TTC549 (cell line): ENCODE data around the gene ERG.

ENCODE experiments used
- FAIRE-seq: peaks from 2 replicates; lab custom pipeline; 2012; peaks lifted over from hg19 to GRCh38; lab: Jason Lieb, UNC

ERG gene

DNA sequence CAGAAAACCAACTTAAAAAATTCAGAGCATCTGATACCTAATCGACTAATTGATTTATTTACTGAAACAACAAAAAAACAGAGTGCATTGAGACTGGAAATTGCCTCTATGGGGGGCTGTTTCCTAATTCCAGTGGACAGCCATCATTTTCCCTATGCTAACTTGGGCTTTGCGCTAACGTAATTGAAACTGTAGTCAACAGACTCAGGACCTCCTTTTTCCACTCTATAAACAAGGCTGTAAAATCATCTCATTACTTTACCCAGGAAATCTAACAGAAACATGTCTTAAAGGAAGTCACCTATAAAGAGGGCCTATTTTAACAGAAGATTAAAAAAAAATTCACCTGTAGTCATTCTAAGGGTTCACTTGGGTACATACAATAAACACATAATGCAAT lies 2.1 kb downstream of the ERG start:
- FAIRE-seq = no peak

DNA sequence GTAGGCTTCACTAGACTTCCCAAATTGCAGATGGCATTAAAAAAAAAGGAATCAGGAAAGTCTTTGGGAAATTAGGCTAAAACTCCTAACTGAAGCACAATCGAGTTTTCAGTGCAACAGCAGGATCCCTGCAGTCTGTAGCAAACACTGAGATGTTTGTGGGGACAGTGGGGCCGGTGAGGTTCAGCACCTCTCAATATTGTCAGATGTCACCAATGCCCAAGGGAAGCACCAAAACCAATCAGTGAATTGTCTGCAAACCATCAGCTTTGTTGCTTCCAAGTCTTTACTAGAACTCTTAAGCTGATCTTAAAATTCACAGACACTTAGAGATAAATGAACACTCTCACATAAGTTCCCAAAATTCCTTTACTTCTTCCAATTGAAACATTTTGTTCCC lies 2.6 kb downstream of the ERG start:
- no peak for FAIRE-seq

DNA sequence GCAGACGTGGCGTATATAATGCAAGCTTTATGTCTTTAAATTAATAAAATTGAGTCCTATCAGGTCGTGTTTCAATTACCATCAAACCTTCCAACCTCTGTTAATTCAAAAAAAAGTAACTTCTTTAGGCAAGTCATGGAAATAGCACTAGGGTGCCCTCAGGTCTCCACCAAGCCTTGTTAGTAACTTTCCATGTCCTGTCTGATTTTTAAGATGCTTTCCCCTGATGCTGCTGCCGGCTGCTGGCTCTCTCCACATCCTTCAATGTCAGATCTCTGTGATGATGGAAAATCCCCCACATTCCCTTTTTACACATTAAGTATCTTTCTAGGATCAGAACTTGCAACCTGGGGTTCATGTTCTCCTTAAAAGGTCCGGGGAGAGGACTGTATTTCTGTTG lies 3.0 kb downstream of the ERG start:
- FAIRE-seq = no peak

DNA sequence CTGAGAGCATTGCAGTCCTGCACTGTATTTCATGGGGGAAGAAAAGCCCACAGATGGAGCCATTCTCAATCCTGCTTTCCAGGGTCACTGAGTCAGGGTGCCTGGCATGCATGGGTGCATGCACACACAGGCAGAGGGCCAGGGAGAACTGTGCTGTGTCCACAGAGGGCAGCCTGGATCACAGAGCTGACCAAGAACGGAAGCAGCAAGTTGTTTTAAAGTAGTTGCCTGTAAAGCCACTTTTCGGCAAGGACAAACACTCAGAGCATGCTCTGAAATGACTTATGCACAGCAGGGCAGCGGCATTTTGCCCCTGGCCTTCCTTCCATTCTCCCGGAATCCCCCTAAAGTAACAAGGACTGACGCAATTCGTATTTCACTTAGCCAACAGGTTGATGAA lies 3.6 kb downstream of the ERG start:
- no peak for FAIRE-seq

DNA sequence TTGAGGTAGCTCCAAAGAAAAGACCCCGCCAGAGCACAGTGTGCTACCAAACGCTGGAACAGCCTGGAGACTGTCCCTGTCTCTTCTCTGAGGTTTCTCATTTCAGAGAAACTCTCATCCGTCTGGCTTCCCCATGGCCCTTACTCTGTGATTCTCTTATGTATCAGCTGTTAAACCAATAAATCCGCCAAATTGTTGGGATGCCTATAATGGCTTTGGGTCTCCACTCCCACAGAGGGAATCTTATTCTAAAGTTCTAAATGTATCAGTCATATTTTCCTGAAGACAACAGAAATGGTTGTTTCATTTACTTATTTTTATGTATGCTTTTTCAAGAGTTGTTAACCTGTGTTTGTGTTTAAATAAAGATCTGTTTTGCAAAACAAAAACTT lies 4.0 kb downstream of the ERG start:
- no peak for FAIRE-seq

DNA sequence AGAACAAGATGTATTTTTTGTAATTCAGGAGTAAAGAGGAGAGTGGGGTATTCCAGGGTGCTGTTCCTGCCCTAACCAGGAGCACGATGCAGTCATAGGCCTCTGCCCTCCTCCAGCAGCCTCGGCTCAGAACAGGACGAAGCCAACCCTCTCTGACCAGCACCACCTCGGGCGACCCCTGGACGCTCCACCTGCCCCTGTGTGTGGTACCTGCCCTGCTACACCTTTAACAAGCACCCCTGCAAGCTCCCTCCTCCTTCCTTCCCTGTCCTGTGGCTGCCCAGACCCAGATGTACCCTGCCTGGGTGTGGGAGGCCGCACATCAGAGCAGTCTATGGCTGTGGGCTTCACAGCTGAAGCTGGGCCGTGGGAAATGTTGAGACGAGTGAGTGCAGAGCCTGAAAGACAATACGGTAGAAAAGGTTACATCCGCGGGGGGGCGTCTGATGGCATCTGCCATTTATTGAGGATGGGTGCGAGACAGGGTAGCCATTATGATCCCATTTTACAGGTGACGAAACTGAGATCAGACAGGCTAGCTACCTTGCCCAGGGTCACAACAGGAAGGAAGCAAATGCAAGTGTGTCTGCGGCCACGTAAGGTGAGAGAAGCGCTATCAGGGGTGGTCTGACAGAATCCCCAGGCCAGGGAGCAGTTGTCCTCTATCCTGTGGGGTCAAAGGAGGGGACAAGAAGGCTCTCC lies 4.6 kb downstream of the ERG start:
- FAIRE-seq = no peak

DNA sequence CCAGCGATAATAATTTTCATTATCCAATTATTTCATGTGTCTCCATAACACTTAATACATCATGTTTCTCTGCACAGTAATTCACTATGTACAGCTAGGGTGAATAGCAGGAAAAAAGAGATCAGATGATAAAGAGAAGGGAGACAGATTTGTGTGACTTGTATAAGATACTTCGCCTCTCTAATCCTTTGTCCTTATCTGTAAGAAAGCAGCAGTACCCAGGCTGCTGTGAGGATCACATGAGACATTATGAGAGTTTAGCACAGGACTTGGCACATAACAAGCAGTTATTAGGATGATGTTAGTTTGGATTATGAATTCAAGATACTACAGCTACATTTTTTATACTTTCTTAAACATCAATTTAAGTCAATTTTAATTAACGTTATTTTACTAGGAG lies 6.3 kb downstream of the ERG start:
- FAIRE-seq = no peak

DNA sequence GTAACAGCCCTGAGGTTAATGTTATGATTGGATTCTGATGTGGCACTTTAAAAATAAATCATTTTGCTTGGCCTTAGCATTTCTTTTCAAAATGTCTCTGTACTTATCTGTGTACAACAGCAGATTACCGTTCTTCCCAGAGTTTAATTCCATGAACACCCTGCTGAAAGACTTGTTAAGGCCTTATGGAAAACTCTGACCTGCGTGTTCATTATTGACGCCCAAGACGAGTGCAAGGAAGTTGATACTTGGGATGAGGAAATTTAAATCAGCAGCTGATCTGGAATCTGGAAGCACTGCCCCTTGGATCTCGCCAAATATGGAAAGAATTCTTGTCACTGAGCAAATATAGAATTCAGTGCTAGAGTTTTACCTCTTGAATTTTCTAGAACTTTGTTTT lies 6.7 kb downstream of the ERG start:
- no peak for FAIRE-seq

DNA sequence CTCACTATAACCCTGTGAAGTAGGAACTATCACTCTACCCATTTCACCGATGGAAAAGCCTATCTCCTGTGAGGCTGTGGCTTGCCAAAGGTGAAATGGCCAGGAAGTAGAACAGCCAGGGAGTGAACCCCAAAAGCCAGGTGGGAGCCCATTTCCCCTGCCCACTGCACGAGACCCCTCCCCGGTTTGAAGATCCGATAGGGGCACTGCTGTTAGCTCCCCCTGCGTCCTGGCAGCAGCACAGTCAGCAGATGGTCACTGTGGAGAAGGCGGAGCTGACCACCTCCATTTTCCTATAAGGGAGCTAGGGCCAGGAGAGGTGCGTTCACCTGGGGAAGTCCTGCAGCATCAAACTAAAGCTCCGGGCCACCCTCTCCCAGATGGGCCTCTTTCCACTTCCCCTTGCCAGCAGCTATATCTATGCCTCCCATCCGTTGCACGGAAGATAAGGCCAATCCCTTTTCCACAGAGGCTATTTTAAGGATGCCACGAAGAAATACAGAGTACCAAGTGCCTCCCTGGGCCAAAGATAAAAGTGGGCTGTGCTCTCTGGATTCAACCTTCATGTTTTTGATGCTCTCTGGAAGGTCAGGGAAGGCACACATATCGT lies 7.8 kb downstream of the ERG start:
- no peak for FAIRE-seq

DNA sequence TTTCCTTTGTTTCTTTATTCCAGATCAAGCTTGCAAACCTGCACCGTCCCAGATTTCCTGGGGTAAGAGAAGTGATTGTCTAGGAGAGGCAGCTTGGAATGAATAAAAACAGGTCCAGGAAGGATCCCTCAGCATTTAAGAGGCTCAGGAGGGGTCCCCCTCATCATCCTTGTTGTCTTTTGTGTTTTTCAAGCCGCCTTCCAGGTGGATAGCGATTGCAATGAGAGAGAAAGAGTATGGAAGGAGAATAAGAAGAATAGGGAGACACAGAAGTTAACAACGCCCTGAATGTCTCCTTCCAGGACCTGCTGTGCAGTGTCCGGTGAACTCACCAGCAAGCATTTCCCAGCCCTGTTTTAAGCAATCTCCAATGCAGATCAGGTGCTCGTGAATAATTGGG lies 8.5 kb downstream of the ERG start:
- no peak for FAIRE-seq

DNA sequence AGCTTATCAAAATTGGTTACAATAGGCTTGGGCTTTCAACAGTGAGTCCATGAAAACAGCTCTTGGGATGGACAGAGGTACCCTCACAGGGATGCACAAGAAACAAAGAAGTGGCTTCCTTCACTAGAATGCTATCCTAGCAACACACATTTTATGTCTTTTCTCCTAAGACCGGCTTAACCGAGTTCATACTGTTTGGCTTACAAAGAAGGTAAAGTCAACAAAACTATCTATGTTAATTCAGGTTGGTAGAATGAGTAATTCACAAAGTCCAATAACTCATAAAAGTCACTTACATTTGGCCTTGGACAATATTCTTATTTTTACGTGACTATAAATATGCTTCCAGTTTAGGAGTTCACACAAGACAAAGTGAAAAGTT lies 9.0 kb downstream of the ERG start:
- FAIRE-seq = no peak

DNA sequence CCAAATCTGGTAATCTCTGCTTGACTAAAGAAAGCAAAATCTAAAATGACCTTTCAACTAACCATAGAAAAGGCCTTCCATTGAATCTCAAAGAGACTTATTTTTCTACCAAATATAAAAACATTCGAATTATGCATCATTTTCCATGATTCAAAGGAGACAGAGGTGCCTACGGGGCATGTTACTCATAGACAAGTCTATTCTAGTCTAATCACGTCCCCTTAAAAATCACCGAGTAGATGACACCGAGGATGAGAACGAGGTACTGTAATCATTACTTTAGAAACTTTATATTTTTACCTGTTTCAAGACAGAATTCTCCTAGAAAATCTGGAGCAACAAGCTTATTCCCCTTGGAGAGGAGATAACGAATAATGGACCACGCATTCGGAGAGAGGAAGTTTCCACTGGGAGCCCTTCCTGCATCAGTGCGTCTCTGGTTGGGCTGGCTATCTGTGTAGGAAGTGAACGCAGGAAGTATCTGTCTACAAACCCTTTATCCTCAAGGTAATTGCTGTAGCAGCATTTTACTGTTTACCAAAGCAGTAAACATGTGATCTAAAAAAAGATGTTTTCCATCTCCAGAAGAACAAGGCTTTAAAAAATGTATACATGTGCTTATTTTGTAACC lies 9.5 kb downstream of the ERG start:
- no peak for FAIRE-seq

DNA sequence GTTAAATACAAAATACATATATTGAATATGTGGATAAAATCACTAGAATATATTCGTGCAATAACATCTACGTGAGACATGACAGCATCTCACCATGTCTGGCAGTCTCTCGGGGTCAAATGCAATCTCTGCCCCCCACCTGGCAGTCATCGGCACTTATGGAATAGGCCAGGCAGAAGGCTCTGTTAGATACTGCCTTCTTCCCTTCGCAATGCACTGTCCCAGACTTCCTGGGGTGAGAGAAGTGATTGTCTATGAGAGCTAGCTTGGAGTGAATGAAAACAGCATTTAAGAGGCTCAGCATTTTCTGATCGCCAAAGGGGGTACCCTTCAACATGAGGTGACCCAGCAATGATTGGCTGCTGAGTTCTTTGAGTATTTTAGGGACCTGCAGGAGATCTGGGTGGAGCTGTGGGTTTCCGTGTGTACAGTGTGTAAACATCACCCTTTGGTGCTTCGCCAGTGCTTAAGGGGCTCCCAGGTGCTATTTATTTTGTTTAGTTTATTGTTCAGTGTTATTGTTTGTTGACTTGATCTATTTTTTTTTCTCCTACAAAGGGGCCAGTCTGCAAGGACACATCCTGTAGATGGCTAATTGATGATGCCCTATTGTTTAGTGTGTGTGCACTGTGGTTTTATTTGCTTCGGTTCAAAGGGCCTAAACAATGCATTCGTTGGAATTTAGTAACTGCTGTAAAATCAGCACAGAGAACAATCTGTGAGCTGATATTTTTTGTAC lies 10.2 kb downstream of the ERG start:
- no peak for FAIRE-seq

DNA sequence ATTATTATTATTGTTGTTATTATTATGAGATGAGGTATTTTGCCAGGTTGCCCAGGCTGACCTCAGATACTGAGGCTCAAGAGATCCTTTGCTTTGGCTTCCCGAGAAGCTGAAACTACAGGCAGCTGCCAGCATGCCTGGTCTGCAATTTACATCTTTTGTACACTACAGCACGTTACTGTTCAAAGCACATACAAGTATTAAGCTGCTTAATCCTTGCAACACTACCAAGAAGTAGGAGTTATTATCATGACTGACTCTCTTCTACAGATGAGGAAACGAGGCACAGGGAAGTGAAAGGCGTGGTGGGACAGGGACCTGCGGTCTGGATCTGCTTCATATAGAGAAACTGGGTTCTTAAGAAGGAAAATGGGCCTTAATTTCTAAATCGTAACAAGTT lies 11.6 kb downstream of the ERG start:
- FAIRE-seq = no peak

DNA sequence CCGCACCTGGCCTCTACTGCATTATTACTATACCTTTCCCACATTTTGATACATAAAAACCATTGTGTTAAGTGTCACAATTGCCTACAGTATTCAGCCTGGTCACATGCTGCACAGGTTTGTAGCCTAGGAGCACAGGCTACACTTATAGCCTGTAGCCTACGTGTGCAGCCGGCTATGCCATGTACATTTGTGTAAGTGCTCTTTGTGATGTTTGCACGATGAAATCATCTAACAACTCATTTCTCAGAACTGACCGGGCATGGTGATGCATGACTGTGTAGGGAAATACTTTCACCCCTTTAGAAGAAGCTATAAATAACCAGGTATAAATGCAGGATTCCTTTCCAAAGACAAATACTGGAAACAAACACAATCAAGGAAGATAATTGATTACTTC lies 12.1 kb downstream of the ERG start:
- FAIRE-seq = no peak

DNA sequence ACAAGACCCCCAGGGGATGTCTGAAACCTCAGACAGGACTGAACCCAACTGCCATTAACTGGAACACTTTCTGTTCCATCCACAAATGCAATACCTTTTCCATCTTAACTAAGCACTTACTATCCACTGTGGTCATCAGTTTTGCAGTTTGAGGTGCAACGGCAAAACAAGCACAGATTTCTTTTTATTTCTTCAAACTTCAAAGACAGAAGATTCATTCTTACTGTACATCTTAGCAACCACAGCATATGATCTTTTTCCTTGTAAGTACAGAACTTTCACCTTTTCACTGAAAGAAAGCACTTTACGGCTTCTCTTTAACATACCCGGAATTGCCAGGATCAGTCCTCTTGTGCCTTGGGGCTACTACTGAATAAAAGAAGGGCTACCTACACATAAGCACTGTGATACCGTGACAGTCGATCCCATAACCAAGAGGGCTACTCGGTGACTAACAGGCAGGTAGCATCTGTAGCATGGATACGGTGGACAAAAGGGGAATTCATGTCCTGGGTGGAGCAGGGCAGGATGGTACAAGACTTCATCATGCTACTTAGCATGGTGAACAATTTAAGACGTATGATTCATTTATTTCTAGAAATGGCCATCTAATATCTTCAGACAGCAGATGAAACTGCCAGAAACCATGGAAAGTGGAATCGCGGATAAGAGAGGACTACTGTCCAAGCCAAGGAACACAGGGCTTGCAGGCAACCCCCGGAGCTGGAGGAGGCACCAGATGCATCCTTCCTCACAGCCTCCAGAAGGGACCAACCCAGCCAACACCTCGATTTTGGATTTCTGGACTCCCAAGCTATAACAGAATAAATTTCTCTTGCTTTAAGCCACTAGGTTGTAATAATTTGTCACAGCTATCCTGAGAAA lies 18.4 kb downstream of the ERG start:
- no peak for FAIRE-seq

DNA sequence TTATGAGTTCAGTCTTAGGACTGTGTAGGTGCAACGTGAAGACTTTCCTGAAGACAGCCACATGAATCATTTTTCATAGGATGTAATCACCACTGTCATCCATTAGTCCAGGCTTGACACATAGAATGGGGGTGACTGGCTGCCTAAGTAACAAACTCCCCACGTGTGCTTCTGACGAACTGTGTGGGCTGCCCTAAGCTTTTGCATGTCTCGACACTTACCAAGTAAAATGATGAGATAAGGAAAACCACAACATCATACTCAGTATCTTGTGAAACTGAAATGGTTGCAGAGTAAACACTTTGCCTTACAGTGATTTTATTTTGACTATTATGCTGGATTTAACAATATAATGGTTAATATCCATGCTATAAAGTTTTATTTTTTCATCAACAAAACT lies 19.5 kb downstream of the ERG start:
- FAIRE-seq = no peak

DNA sequence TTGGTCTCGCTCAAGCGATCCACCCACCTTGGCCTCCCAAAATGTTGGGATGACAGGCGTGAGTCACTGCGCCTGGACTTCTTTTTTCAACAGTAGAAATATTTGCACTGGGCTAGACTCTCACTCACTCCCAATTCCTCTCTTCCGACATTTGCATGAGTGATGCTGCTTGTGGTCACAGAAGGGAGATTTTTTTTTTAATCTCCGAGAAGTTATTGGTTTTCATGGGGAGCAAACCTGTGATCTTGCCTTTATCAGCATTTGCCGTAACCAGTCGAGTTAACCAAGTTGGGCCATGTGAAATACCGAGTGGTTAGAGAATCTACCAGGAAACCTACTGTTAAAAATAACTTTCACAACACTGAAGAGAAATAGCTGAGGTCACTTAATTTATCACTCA lies 21.1 kb downstream of the ERG start:
- FAIRE-seq = no peak

DNA sequence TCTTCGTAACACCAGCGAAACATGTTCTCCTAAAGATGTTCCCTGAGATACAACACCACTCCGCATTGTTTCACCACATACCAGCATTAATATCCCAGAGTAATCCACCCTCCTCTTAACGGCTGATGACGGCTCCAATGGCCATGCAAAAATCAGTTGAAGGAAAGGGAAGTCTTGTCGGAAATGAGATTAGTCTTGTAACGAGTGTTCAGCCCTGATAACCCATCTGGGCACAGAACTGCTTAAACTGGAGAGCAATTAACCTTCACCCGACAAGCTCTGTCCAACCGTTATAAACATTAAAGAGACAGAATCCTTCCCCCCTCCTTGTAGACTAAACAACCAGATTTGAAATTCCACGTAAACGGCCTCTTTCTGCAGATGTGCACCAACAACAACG lies 21.9 kb downstream of the ERG start:
- FAIRE-seq = no peak

DNA sequence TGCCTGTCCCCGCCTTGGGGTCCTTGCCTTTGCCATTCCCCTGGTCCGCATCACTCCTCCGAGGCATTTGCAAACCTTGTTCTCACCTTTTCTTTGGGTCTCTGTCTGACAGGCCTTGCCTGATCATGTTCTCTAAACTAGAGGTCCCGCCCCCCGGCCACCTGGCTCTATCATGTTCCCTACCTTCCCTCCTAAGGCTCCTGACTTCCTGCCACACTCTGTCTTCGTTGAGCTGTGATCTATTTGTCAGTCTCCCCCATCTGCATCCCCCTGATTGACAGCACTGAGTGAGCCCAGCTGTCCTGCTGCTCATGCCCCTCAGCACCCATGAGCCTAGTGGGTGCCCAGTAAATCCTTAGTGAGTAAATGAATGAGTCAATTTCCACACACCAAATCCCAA lies 22.8 kb downstream of the ERG start:
- no peak for FAIRE-seq

DNA sequence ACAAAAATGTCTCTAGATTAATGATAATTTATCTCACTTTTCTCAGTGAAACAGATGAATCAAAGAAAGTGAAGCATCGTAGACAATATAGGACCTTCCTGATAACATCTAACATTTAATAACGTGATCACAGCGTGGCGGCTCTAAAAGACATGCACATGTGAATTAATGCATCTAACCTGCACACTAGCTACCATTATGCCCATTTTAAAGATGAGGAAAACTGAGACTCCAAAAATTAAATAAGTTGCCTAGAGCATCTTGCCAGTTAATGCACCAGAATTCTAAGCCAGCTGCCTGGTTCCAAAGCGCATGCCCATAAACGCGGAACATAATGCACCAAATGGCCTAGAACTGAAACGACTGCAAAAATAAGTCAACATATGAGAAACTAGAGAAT lies 23.5 kb downstream of the ERG start:
- FAIRE-seq = no peak

DNA sequence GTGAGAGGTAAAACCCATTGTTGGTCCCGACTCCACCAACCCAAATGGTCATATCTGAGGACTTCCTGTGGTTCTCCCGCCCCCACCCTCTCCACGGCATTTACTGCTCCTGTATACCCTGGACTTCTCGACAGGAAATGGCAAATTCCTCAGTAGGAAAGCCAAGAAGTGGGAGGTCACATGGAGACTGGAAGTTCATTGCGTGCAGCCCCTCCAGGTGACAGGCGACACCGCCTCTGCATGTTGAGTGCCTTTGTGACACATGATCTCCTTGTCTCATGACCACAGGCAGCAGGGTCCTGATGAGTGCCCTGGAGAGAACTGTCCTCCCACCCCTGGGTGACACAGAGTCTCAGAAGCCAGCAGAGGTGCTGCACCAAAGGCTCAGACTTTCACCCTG lies 24.2 kb downstream of the ERG start:
- no peak for FAIRE-seq
